OCI-LY7 (cell line): Measurements from ENCODE around the gene NOLC1. TPM values are rescaled to one million over a fixed set of nuclear protein-coding genes. Genes with fewer than 3 reads are reported as not detected.

ENCODE experiments used
- BruUV-seq: library from RNA; stranded (reverse); fragments of 400-500 nt; replicated peaks from 2 replicates; lab custom pipeline; 2021; lab: Mats Ljungman, UMichigan
- CTCF ChIA-PET: fragments of 300-600 bp; sonication (Branson Sonifier 250); formaldehyde crosslinking; loops from one replicate; lab custom pipeline; 2022; ENCODE audit warnings: antibody characterized with exemption; ENCODE audit not compliant: unreplicated experiment; lab: Charles Lee
- POLR2A ChIA-PET: fragments of 300-600 bp; sonication (Branson Sonifier 250); formaldehyde crosslinking; loops from one replicate; lab custom pipeline; 2022; ENCODE audit warnings: antibody characterized with exemption; lab: Charles Lee
- DNase-seq: peaks from one replicate; pipeline ENCODE4 v3.0.0-alpha.2; 2015; ENCODE audit warnings: low spot score
- H2AFZ ChIP-seq: fragments of 200-600 bp; sonication (generic), shearing (Covaris generic); 2 replicates; pipeline ENCODE4 v1.6.1; 2014; ENCODE audit warnings: mild to moderate bottlenecking, antibody characterized with exemption, low read length, moderate library complexity
- H3K27ac ChIP-seq: fragments of 200-600 bp; sonication (generic); 2 replicates; pipeline ENCODE4 v1.5.1; 2014; ENCODE audit warnings: mixed run types, low read depth, mild to moderate bottlenecking, moderate library complexity, low read length, inconsistent platforms; ENCODE audit not compliant: poor library complexity, severe bottlenecking
- H3K36me3 ChIP-seq: fragments of 200-600 bp; sonication (generic); 2 replicates; pipeline ENCODE4 v1.6.1; 2014; ENCODE audit warnings: mild to moderate bottlenecking, antibody characterized with exemption, low read length, moderate library complexity, mixed read lengths; ENCODE audit not compliant: insufficient read depth
- H3K4me1 ChIP-seq: fragments of 200-600 bp; sonication (generic); 2 replicates; pipeline ENCODE4 v1.5.1; 2014; ENCODE audit warnings: mild to moderate bottlenecking, low read length; ENCODE audit not compliant: insufficient read depth, poor library complexity, severe bottlenecking
- H3K4me2 ChIP-seq: fragments of 200-600 bp; sonication (generic); 2 replicates; pipeline ENCODE4 v1.6.1; 2014; ENCODE audit warnings: mild to moderate bottlenecking, low read length
- H3K4me3 ChIP-seq: fragments of 200-600 bp; sonication (generic); 2 replicates; pipeline ENCODE4 v1.5.1; 2014; ENCODE audit warnings: mild to moderate bottlenecking, low read depth, low read length; ENCODE audit not compliant: poor library complexity, severe bottlenecking
- H3K79me2 ChIP-seq: fragments of 200-600 bp; sonication (generic); 2 replicates; pipeline ENCODE4 v1.6.1; 2016; ENCODE audit warnings: low read depth, mild to moderate bottlenecking, low read length, moderate library complexity, mixed read lengths; ENCODE audit not compliant: insufficient read depth
- H3K9me2 ChIP-seq: fragments of 200-600 bp; sonication (generic); 2 replicates; pipeline ENCODE4 v1.6.1; 2016; ENCODE audit warnings: mild to moderate bottlenecking, low read length, mixed read lengths; ENCODE audit not compliant: insufficient read depth
- H3K9me3 ChIP-seq: fragments of 200-600 bp; sonication (generic); 2 replicates; pipeline ENCODE4 v1.6.1; 2014; ENCODE audit warnings: mild to moderate bottlenecking, mixed run types, low read length, mixed read lengths
- H4K20me1 ChIP-seq: fragments of 200-600 bp; sonication (generic); 2 replicates; pipeline ENCODE4 v1.6.1; 2014; ENCODE audit warnings: mild to moderate bottlenecking, antibody characterized with exemption, low read length, moderate library complexity, mixed read lengths; ENCODE audit not compliant: insufficient read depth
- CTCF ChIP-seq: fragments of 200-600 bp; sonication (generic); conservative IDR thresholded peaks from 2 replicates; pipeline ENCODE4 v1.5.1; 2014; ENCODE audit warnings: mild to moderate bottlenecking, antibody characterized with exemption, low read length, moderate library complexity, mixed read lengths
- EZH2phosphoT487 ChIP-seq: fragments of 200-600 bp; sonication (generic); IDR thresholded peaks from 2 replicates; pipeline ENCODE4 v1.6.1; 2018; ENCODE audit warnings: low read depth, borderline replicate concordance, mild to moderate bottlenecking, mixed run types, antibody characterized with exemption, low read length, moderate library complexity, mixed read lengths
- intact Hi-C: fragments of 100-400 bp; cut with micrococcal nuclease; formaldehyde crosslinking; loops from one replicate; pipeline ENCODE4 v1.10.0; 2022; ENCODE audit not compliant: unreplicated experiment
- total RNA-seq, 2 experiments: library from RNA; depleted of rRNA in 1 of 2; stranded (reverse); fragments of >200 nt in 1 of 2; shearing (Covaris generic) in 1 of 2; gene quantifications; 2 replicates each; pipeline ENCODE4 v1.2.3, GENCODE V29; 2014 to 2022

The NOLC1 gene
- total RNA-seq, 2 experiments from 2014 or later: 93.5 to 152 TPM

- ChIA-PET CTCF (no interaction called here), POLR2A (interaction anchor here (1.1 to 1.7 kb wide), 2 partner anchors 10 to 14 kb away, joined by 3 to 11 read pairs; no protein-coding TSS in a partner anchor)
- H3K27ac ChIP-seq: peak overlapping the region; percentile 80
Measured at GRCh38 chr10:102120991-102121738, 31.0 kb upstream of the NOLC1 start.

DNA sequence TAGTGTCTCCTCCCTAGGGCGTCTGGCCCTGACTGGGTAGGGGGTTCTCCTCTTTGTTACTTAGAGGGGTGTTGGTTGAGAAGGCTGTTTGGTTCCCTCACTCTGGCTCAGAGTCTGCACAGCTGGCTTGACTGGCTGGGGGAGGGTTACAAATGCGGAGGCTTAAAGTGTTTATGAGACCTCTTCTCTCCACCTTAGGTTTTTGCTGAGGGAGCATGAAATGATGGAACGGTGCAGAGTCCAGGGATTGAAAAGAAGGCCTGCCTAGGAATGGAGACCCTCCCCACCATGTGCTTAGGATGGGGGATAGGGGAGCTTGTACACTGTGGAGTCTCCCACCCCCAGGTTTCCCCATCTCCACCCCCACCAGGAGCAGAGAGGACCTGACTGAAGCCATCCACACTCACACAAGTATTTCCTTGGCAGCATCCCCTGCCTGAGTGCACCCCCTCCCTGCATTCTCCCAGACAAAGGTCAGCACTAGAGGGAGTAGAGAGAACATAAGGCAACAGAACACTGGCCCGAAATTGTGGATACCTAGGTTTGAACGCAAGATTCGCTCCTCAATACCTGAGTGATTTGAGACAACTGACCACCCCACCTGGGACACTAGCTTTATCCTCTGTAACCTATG is 30.3 kb upstream of the NOLC1 start:
- Histone ChIP-seq H3K9me2 (no peaks in the 10 kb centered on the region), H3K9me3 (no peaks in the 10 kb centered on the region), H3K27ac (peak overlapping the region; percentile 80), H3K4me2 (peak overlapping the region; percentile 79), H3K36me3 (no peaks in the 10 kb centered on the region), H3K4me3 (peak overlapping the region; percentile 87), H3K79me2 (peaks cover 30% of the 10 kb centered on the region), H3K4me1 (peaks cover 34% of the 10 kb centered on the region), H4K20me1 (no peaks in the 10 kb centered on the region), H2AFZ (peak overlapping the region; percentile 63; the same call in 1 of the 2 replicates)
- no peak for TF ChIP-seq CTCF
- TF ChIP-seq EZH2phosphoT487: no peak
- CTCF ChIA-PET: no interaction called here
- intact Hi-C loops: no loop called here
- BruUV-seq: no TSS peak
- DNase-seq: no peak
- POLR2A ChIA-PET: interaction anchor here (0.5 to 1.7 kb wide), 4 partner anchors 10 to 274 kb away, joined by 3 to 11 read pairs (median 5); partner anchors contain the start of gene NFKB2

More at GRCh38 chr10:102120991-102121738, 31.0 kb upstream of the NOLC1 start:
- BruUV-seq: no TSS peak
- peak overlapping the region; percentile 79 for H3K4me2 ChIP-seq
- H3K4me3 ChIP-seq: peak overlapping the region; percentile 87
- peaks cover 41% of the 10 kb centered on the region for H3K4me1 ChIP-seq
- no peaks in the 10 kb centered on the region for H4K20me1 ChIP-seq
- no peaks in the 10 kb centered on the region for H3K9me3 ChIP-seq
- no peaks in the 10 kb centered on the region for H3K36me3 ChIP-seq
- peak overlapping the region; percentile 63 for H2AFZ ChIP-seq
- TF ChIP-seq CTCF: no peak
- no peak for TF ChIP-seq EZH2phosphoT487
- intact Hi-C loops: loop anchor here (1.0 kb wide), 1 partner anchor 11 kb away; no protein-coding TSS in a partner anchor
- DNase-seq: no peak
- peaks cover 37% of the 10 kb centered on the region for H3K79me2 ChIP-seq
- H3K9me2 ChIP-seq: no peaks in the 10 kb centered on the region
